ENCODE measurements around the gene CDKN2AIPNL. TPM values are rescaled to one million over a fixed set of nuclear protein-coding genes. Genes with fewer than 3 reads are reported as not detected.
"Not testable (repeated sequence)": the region's sequence is repeated elsewhere in the genome, so short reads cannot be mapped to it uniquely, and the experiment has no call there.

CDKN2AIPNL gene
- total RNA-seq, 8 experiments from 2014 or later = 30.6 to 67.3 (median 44.6) TPM

DNA sequence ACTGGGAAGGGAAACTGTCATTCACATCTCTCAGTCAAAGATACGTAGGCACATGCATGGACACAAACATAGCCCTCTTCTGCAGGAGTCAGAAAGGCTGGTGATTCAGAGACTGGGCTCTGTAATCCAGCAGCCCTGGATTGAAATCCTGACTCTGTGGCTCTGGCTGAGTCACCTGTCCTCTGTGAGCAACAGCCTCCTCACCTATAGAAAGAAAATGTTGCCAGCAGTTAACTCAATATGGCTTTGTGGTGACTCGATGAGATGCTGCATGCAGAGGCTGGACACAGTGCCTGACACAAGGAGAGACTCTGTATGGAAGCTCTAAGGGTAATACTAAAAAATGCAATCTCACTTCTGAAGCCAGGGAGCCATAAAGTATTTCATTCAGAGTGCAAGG lies 23.9 kb upstream of the CDKN2AIPNL start:
- H3K27ac ChIP-seq = peak overlapping the region in 1 of 2 donors; percentile 2
- ATAC-seq (replicated peaks in 6 of 8) = peak in 1 of 8 experiments; percentile 4
- H3K4me3 ChIP-seq = no peak overlapping the region
- in situ Hi-C loops (cut with MboI; ENCODE audit: low pct_unique_long_range_greater_than_20kb in 2 of 9, low sequenced_read_pairs in 9 of 9, unreplicated experiment in 9 of 9) = no loop called here
- peaks cover 8 to 10% of the 10 kb centered on the region in 2 donors for H3K4me1 ChIP-seq (replicated peaks in 1 of 2)
- 0 to 100% (median 75%) methylated on average over 1 to 2 of the region's 2 CpGs; no CpG with 5 or more reads in 3 of the 10 experiments for whole genome bisulfite sequencing, 10 experiments

DNA sequence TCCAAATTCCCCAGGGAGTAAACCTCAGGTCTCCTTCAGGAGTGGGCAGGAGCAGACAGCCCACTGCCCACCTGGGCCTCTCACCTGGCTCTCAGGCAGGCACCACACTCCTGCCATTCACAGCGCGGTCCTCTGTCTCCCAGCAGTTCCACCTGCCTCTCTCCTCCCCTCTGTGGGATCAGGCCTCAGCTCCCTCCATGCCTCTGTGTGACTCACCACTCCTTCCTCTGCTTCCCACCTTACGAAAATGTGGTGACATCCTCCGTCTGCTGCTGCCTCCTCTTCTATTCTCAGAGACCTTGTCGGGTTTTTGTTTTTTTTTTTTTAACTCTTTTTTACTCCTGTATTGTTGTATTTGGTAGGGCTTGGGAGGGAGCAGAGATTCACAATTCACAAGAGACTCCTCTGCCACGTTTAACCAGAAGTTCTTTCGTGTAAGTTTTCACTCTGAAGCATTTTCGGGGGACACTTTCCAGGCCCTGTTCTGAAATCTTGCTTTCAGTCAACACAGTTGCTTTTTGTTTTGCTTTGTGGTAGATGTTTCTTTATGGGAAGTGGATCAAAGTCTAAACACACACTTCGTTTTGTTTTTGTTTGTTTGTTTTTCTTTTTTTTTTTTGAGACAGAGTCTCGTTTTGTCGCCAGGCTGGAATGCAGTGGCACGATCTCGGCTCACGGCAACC lies 21.1 kb upstream of the CDKN2AIPNL start:
- Histone ChIP-seq H3K27ac (no peak overlapping the region), H3K4me3 (no peak overlapping the region), H3K4me1 (replicated peaks in 1 of 2) (peaks cover 8 to 10% of the 10 kb centered on the region in 2 donors)
- 0 to 88% (median 72%) methylated on average over 1 to 14 of the region's 14 CpGs; no CpG with 5 or more reads in 1 of the 10 experiments for WGBS, 10 experiments
- in situ Hi-C loops (cut with MboI; ENCODE audit: low pct_unique_long_range_greater_than_20kb in 2 of 9, low sequenced_read_pairs in 9 of 9, unreplicated experiment in 9 of 9) = no loop called here
- no peak for ATAC-seq (replicated peaks in 6 of 8)

GRCh38 chr5:134432174-134432573 lies 20.5 kb upstream of the CDKN2AIPNL start:
- H3K4me1 ChIP-seq (replicated peaks in 1 of 2) = peaks cover 8 to 9% of the 10 kb centered on the region in 2 donors
- in situ Hi-C loops (cut with MboI; ENCODE audit: low pct_unique_long_range_greater_than_20kb in 2 of 9, low sequenced_read_pairs in 9 of 9, unreplicated experiment in 9 of 9) = no loop called here
- H3K4me3 ChIP-seq = no peak overlapping the region
- WGBS, 10 experiments = 73 to 100% (median 98%) methylated on average over 1 to 3 of the region's 4 CpGs; no CpG with 5 or more reads in 6 of the 10 experiments
- no peak overlapping the region for H3K27ac ChIP-seq
- no peak for ATAC-seq (replicated peaks in 6 of 8)

DNA sequence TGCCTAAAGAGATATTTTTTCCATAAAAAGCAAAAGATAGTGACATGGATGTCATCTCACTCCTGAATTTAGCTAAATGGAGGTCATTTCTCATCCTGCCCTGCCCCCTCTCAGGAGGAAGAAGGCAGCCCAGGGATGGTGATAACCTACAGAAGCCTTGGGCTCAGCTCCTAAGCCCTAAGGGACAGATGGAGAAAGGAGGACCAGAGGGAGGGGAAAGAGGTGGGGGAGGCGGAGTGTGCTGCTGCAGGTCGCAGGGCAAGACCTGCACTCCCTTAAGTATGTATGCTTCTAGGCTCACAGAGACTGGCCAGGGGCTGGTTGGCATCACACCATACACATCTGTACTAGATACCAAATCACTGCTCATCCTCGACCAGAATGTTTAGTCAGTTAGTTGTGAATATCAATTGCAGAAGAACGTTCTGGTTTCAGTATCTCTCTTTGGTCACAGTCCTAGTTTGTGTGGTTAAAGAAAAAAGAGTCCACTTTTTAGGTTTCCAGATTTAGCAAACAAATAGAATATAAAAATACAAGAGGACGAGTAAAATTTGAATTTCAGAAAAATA lies 18.4 kb upstream of the CDKN2AIPNL start:
- no peak for ATAC-seq (replicated peaks in 6 of 8)
- in situ Hi-C loops (cut with MboI; ENCODE audit: low pct_unique_long_range_greater_than_20kb in 2 of 9, low sequenced_read_pairs in 9 of 9, unreplicated experiment in 9 of 9) = no loop called here
- 35 to 88% (median 59%) methylated on average over 1 to 3 of the region's 5 CpGs for WGBS, 10 experiments
- Histone ChIP-seq H3K4me3 (no peak overlapping the region), H3K27ac (no peak overlapping the region), H3K4me1 (replicated peaks in 1 of 2) (no peaks in the 10 kb centered on the region)

DNA sequence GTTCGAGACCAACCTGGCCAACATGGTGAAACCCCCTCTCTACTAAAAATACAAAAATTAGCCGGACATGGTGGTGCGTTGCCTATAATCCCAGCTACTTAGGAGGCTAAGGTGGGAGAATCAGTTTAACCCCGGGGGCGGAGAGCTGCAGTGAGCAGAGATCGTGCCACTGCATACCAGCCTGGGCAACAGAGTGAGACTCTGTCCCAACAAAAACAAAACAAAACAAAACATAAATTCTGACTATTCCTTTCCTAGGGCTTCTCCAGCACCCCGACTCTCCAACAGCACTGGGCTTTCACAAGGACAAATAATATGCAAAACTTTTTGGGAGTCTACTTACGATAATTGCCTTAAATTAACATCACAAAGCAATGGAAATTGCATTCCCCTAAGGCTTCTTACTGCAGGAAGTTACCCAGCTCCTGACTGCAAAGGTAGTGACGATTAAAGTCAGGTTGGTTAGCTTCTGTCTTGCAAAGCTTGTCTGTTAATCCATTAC lies 15.9 kb upstream of the CDKN2AIPNL start:
- Histone ChIP-seq H3K4me1 (replicated peaks in 1 of 2) (no peaks in the 10 kb centered on the region), H3K27ac (no peak overlapping the region), H3K4me3 (no peak overlapping the region)
- WGBS, 10 experiments = 20 to 80% (median 40%) methylated on average over 2 to 9 of the region's 9 CpGs; no CpG with 5 or more reads in 1 of the 10 experiments
- ATAC-seq (replicated peaks in 6 of 8) = peak in 5 of 8 experiments; percentile 13 to 90 (median 84)
- in situ Hi-C loops (cut with MboI; ENCODE audit: low pct_unique_long_range_greater_than_20kb in 2 of 9, low sequenced_read_pairs in 9 of 9, unreplicated experiment in 9 of 9) = no loop called here

DNA sequence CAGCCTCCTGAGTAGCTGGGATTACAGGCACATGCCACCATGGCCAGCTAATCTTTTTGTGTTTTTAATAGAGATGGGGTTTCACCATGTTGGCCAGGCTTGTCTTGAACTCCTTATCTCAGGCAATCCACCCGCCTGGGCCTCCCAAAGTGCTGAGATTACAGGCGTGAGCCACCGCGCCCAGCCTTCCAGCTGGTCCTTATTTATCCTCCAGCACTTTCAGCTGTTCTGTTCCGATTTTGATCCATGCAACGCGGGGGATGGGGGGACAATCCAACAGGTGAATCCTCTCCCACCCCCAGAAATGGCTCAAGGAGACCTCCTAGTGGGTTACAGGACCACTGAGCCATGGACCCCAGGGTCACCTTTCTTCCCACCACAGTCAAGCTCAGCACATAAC lies 14.7 kb upstream of the CDKN2AIPNL start:
- Histone ChIP-seq H3K27ac (no peak overlapping the region), H3K4me3 (no peak overlapping the region), H3K4me1 (replicated peaks in 1 of 2) (no peaks in the 10 kb centered on the region)
- in situ Hi-C loops (cut with MboI; ENCODE audit: low pct_unique_long_range_greater_than_20kb in 2 of 9, low sequenced_read_pairs in 9 of 9, unreplicated experiment in 9 of 9) = no loop called here
- 40 to 100% (median 67%) methylated on average over 1 to 7 of the region's 7 CpGs; no CpG with 5 or more reads in 6 of the 10 experiments for WGBS, 10 experiments
- ATAC-seq (replicated peaks in 6 of 8) = no peak

- in situ Hi-C loops (cut with MboI; ENCODE audit: low pct_unique_long_range_greater_than_20kb in 2 of 9, low sequenced_read_pairs in 9 of 9, unreplicated experiment in 9 of 9) = loop anchor here in 2 of 9 experiments (25.0 kb wide), 2 partner anchors 89 to 114 kb away; partner anchors contain the start of gene JADE2 (in 1 of the 2)
Observed at GRCh38 chr5:134423376-134423775, 11.7 kb upstream of the CDKN2AIPNL start.

GRCh38 chr5:134422791-134423365 lies 11.2 kb upstream of the CDKN2AIPNL start:
- Histone ChIP-seq H3K27ac (no peak overlapping the region), H3K4me1 (replicated peaks in 1 of 2) (no peaks in the 10 kb centered on the region), H3K4me3 (no peak overlapping the region)
- in situ Hi-C loops (cut with MboI; ENCODE audit: low pct_unique_long_range_greater_than_20kb in 2 of 9, low sequenced_read_pairs in 9 of 9, unreplicated experiment in 9 of 9) = loop anchor here in 2 of 9 experiments (25.0 kb wide), 2 partner anchors 89 to 114 kb away; partner anchors contain the start of gene JADE2 (in 1 of the 2)
- ATAC-seq (replicated peaks in 6 of 8) = no peak
- 50 to 93% (median 79%) methylated on average over 1 to 6 of the region's 7 CpGs for WGBS, 10 experiments

More at GRCh38 chr5:134423376-134423775, 11.7 kb upstream of the CDKN2AIPNL start:
- H3K4me3 ChIP-seq = no peak overlapping the region
- H3K27ac ChIP-seq = no peak overlapping the region
- ATAC-seq (replicated peaks in 6 of 8) = no peak
- no peaks in the 10 kb centered on the region for H3K4me1 ChIP-seq (replicated peaks in 1 of 2)
- WGBS, 10 experiments = 53 to 100% (median 88%) methylated on average over 1 to 2 of the region's 2 CpGs; no CpG with 5 or more reads in 1 of the 10 experiments

- in situ Hi-C loops (cut with MboI; ENCODE audit: low pct_unique_long_range_greater_than_20kb in 2 of 9, low sequenced_read_pairs in 9 of 9, unreplicated experiment in 9 of 9) = loop anchor here in 2 of 9 experiments (25.0 kb wide), 2 partner anchors 91 to 116 kb away; partner anchors contain the start of gene JADE2 (in 1 of the 2)
- not testable (repeated sequence) for H3K4me3 ChIP-seq
Observed at GRCh38 chr5:134421038-134421437, 9.4 kb upstream of the CDKN2AIPNL start.

GRCh38 chr5:134420343-134420742 lies 8.7 kb upstream of the CDKN2AIPNL start:
- in situ Hi-C loops (cut with MboI; ENCODE audit: low pct_unique_long_range_greater_than_20kb in 2 of 9, low sequenced_read_pairs in 9 of 9, unreplicated experiment in 9 of 9) = loop anchor here in 2 of 9 experiments (25.0 kb wide), 2 partner anchors 92 to 117 kb away; partner anchors contain the start of gene JADE2 (in 1 of the 2)
- Histone ChIP-seq H3K4me3 (no peak overlapping the region), H3K27ac (no peak overlapping the region), H3K4me1 (replicated peaks in 1 of 2) (no peaks in the 10 kb centered on the region)
- WGBS, 10 experiments = 43 to 100% (median 100%) methylated on average over 1 to 2 of the region's 2 CpGs
- peak in 2 of 8 experiments; percentile 62 to 65 for ATAC-seq (replicated peaks in 6 of 8)

More at GRCh38 chr5:134421038-134421437, 9.4 kb upstream of the CDKN2AIPNL start:
- not testable (repeated sequence) for ATAC-seq (replicated peaks in 6 of 8); H3K4me1 ChIP-seq (replicated peaks in 1 of 2); H3K27ac ChIP-seq
- 71 to 100% (median 97%) methylated on average over 1 to 4 of the region's 4 CpGs; no CpG with 5 or more reads in 2 of the 10 experiments for WGBS, 10 experiments

- WGBS, 10 experiments = 70 to 96% (median 91%) methylated on average over 1 to 3 of the region's 3 CpGs
- no peak overlapping the region for H3K27ac ChIP-seq
- in situ Hi-C loops (cut with MboI; ENCODE audit: low pct_unique_long_range_greater_than_20kb in 2 of 9, low sequenced_read_pairs in 9 of 9, unreplicated experiment in 9 of 9) = loop anchor here in 3 of 9 experiments (10.0 to 25.0 kb wide), 3 partner anchors 93 to 118 kb away; partner anchors contain the start of gene JADE2 (in 2 of the 3)
- H3K4me1 ChIP-seq (replicated peaks in 1 of 2) = no peaks in the 10 kb centered on the region
- no peak overlapping the region for H3K4me3 ChIP-seq
- no peak for ATAC-seq (replicated peaks in 6 of 8)
Observed at GRCh38 chr5:134418958-134419357, 7.3 kb upstream of the CDKN2AIPNL start.

DNA sequence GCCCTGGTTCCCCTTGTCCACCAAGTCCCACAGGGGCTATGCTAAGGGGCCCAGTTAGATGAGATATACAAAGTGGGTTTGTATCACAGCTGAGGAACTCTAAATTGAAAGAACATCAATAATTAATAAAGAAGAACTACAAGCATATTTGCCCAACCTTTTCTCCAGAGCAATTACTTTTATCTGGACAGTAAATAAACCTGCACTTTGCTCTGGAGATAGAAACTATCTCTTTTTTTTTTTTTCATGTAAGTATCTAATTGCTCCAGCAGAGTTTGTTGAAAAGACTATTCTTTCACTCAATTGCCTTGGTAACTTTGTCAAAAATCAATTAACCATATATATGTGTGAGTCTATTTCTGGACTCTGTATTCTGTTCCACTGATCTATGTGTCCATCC lies 6.0 kb upstream of the CDKN2AIPNL start:
- in situ Hi-C loops (cut with MboI; ENCODE audit: low pct_unique_long_range_greater_than_20kb in 2 of 9, low sequenced_read_pairs in 9 of 9, unreplicated experiment in 9 of 9) = loop anchor here in 3 of 9 experiments (10.0 to 25.0 kb wide), 3 partner anchors 95 to 120 kb away; partner anchors contain the start of gene JADE2 (in 2 of the 3)
- no peak overlapping the region for H3K4me3 ChIP-seq
- ATAC-seq (replicated peaks in 6 of 8) = no peak

More for the DNA sequence above, 6.0 kb upstream of the CDKN2AIPNL start:
- Histone ChIP-seq H3K27ac (no peak overlapping the region), H3K4me1 (replicated peaks in 1 of 2) (no peaks in the 10 kb centered on the region)
